H9 (cell line): ENCODE data around the gene SLC4A3. TPM values are rescaled to one million over a fixed set of nuclear protein-coding genes. Genes with fewer than 3 reads are reported as not detected.

Experiments used
- DNase-seq: peaks from one replicate; pipeline ENCODE4 v3.0.0-alpha.2; 2017
- H2AFZ ChIP-seq: one replicate; pipeline ENCODE4 v1.6.1; 2013; ENCODE audit warnings: mild to moderate bottlenecking, low read length, control low read depth, moderate library complexity
- H2AK5ac ChIP-seq: 2 replicates; pipeline ENCODE4 v1.6.1; 2013; ENCODE audit warnings: low read length, control low read depth, mixed read lengths; ENCODE audit not compliant: insufficient read length
- H2BK120ac ChIP-seq: one replicate; pipeline ENCODE4 v1.6.1; 2013; ENCODE audit warnings: low read depth, mild to moderate bottlenecking, low read length, control low read depth, inconsistent platforms; ENCODE audit not compliant: poor library complexity, severe bottlenecking
- H2BK12ac ChIP-seq: 2 replicates; pipeline ENCODE4 v1.6.1; 2013; ENCODE audit warnings: low read length, control low read depth, mixed read lengths, low read depth; ENCODE audit not compliant: insufficient read length
- H2BK15ac ChIP-seq: 2 replicates; pipeline ENCODE4 v1.6.1; 2013; ENCODE audit warnings: low read depth, low read length, control low read depth
- H2BK20ac ChIP-seq: one replicate; pipeline ENCODE4 v1.6.1; 2013; ENCODE audit warnings: low read depth, mild to moderate bottlenecking, low read length, control low read depth, inconsistent platforms; ENCODE audit not compliant: poor library complexity, severe bottlenecking
- H2BK5ac ChIP-seq: 2 replicates; pipeline ENCODE4 v1.6.1; 2013; ENCODE audit warnings: low read length, control low read depth, mixed read lengths; ENCODE audit not compliant: insufficient read length
- H3K14ac ChIP-seq: 2 replicates; pipeline ENCODE4 v1.6.1; 2013; ENCODE audit warnings: low read length, control low read depth; ENCODE audit not compliant: insufficient read depth
- H3K18ac ChIP-seq: 2 replicates; pipeline ENCODE4 v1.6.1; 2013; ENCODE audit warnings: low read depth, mild to moderate bottlenecking, mixed read lengths, low read length, control low read depth; ENCODE audit not compliant: insufficient read length
- H3K23ac ChIP-seq: 2 replicates; pipeline ENCODE4 v1.6.1; 2013; ENCODE audit warnings: low read length, control low read depth, mixed read lengths, low read depth; ENCODE audit not compliant: insufficient read length
- H3K23me2 ChIP-seq: 2 replicates; pipeline ENCODE4 v1.6.1; 2013; ENCODE audit warnings: low read depth, mild to moderate bottlenecking, mixed read lengths, low read length, control low read depth; ENCODE audit not compliant: insufficient read length, poor library complexity, severe bottlenecking
- H3K27ac ChIP-seq: 2 replicates; pipeline ENCODE4 v1.5.1; 2013; ENCODE audit warnings: low read length, control low read depth, mixed read lengths, low read depth; ENCODE audit not compliant: insufficient read length
- H3K27me3 ChIP-seq: 2 replicates; pipeline ENCODE4 v1.6.1; 2013; ENCODE audit warnings: low read length, control low read depth, inconsistent platforms; ENCODE audit not compliant: insufficient read depth
- H3K4ac ChIP-seq: 2 replicates; pipeline ENCODE4 v1.6.1; 2013; ENCODE audit warnings: low read depth, mild to moderate bottlenecking, control low read depth, inconsistent platforms, low read length, moderate library complexity
- H3K4me1 ChIP-seq: 2 replicates; pipeline ENCODE4 v1.6.1; 2013; ENCODE audit warnings: low read length, control low read depth, inconsistent platforms; ENCODE audit not compliant: insufficient read depth
- H3K4me2 ChIP-seq: 2 replicates; pipeline ENCODE4 v1.6.1; 2013; ENCODE audit warnings: low read length, control low read depth, mixed read lengths; ENCODE audit not compliant: insufficient read length, insufficient read depth
- H3K56ac ChIP-seq: 2 replicates; pipeline ENCODE4 v1.6.1; 2013; ENCODE audit warnings: low read depth, mild to moderate bottlenecking, mixed read lengths, low read length, control low read depth; ENCODE audit not compliant: insufficient read length
- H3K79me1 ChIP-seq: 2 replicates; pipeline ENCODE4 v1.6.1; 2013; ENCODE audit warnings: low read depth, mild to moderate bottlenecking, moderate library complexity, low read length, control low read depth, inconsistent platforms; ENCODE audit not compliant: insufficient read depth, poor library complexity, severe bottlenecking
- H3K79me2 ChIP-seq: 2 replicates; pipeline ENCODE4 v1.6.1; 2013; ENCODE audit warnings: low read length, control low read depth, inconsistent platforms; ENCODE audit not compliant: insufficient read depth
- H3K9ac ChIP-seq: 2 replicates; pipeline ENCODE4 v1.6.1; 2013; ENCODE audit warnings: low read length, control low read depth, mixed read lengths; ENCODE audit not compliant: insufficient read length; ENCODE audit errors: extremely low read depth
- H3K9me3 ChIP-seq: one replicate; pipeline ENCODE4 v1.6.1; 2013; ENCODE audit warnings: low read depth, low read length, inconsistent platforms; ENCODE audit not compliant: control insufficient read depth
- H3T11ph ChIP-seq: one replicate; pipeline ENCODE4 v1.6.1; 2013; ENCODE audit warnings: mild to moderate bottlenecking, low read length, control low read depth, inconsistent platforms
- H4K20me1 ChIP-seq: one replicate; pipeline ENCODE4 v1.6.1; 2013; ENCODE audit not compliant: control insufficient read depth, insufficient read length, insufficient read depth
- H4K5ac ChIP-seq: 2 replicates; pipeline ENCODE4 v1.6.1; 2013; ENCODE audit warnings: low read depth, mild to moderate bottlenecking, mixed read lengths, low read length, control low read depth; ENCODE audit not compliant: insufficient read length
- H4K8ac ChIP-seq: replicated peaks from 2 replicates; pipeline ENCODE4 v1.6.1; 2013; ENCODE audit warnings: low read length, control low read depth, mixed read lengths, low read depth; ENCODE audit not compliant: insufficient read length
- H4K91ac ChIP-seq: 2 replicates; pipeline ENCODE4 v1.6.1; 2013; ENCODE audit warnings: low read depth, mild to moderate bottlenecking, moderate library complexity, mixed read lengths, low read length, control low read depth; ENCODE audit not compliant: insufficient read length
- H3K27ac Mint-ChIP-seq, 3 experiments: 2 replicates in 2 of 3; 3 replicates in 1 of 3; pipeline ENCODE4 v1.8.0; 2020 to 2021; ENCODE audit warnings: mixed read lengths in 3 of 3, mild to moderate bottlenecking in 1 of 3, moderate library complexity in 1 of 3
- H3K27me3 Mint-ChIP-seq: 2 replicates; pipeline ENCODE4 v1.8.0; 2021; ENCODE audit warnings: low read depth, mild to moderate bottlenecking, moderate library complexity, mixed read lengths
- H3K36me3 Mint-ChIP-seq, 3 experiments: 2 replicates in 2 of 3; 3 replicates in 1 of 3; pipeline ENCODE4 v1.8.0; 2020 to 2021; ENCODE audit warnings: low read depth in 3 of 3, mixed read lengths in 3 of 3; ENCODE audit not compliant: insufficient read depth in 1 of 3
- H3K4me1 Mint-ChIP-seq, 2 experiments: 2 replicates each; pipeline ENCODE4 v1.8.0; 2020; ENCODE audit warnings: mixed read lengths in 2 of 2
- H3K4me3 Mint-ChIP-seq, 2 experiments: 2 replicates in 1 of 2; 3 replicates in 1 of 2; pipeline ENCODE4 v1.8.0; 2020 to 2021; ENCODE audit warnings: mild to moderate bottlenecking in 2 of 2, mixed read lengths in 2 of 2, moderate library complexity in 1 of 2
- H3K9me3 Mint-ChIP-seq, 2 experiments: 2 replicates in 1 of 2; 3 replicates in 1 of 2; pipeline ENCODE4 v1.8.0; 2020; ENCODE audit warnings: mild to moderate bottlenecking in 2 of 2, mixed read lengths in 2 of 2, moderate library complexity in 1 of 2
- CTCF ChIP-seq: fragments of 200-600 bp; sonication (generic); conservative IDR thresholded peaks from 3 replicates; pipeline ENCODE4 v1.8.0; 2021; ENCODE audit warnings: antibody characterized with exemption, mild to moderate bottlenecking
- WGBS: extraction: QIAGEN DNeasy Blood & Tissue Kit; methylation state at CpG from one replicate; pipeline ENCODE4 v1.1.7; 2013; ENCODE audit warnings: missing lambda C conversion rate, low lambda C conversion rate, mixed read lengths; ENCODE audit not compliant: insufficient read length; ENCODE audit errors: extremely low coverage; 5-methylcytosine and 5-hydroxymethylcytosine counted together
- total RNA-seq: library from RNA; stranded (reverse); gene quantifications from 2 replicates; pipeline ENCODE4 v1.2.1, GENCODE V29; 2021

Gene SLC4A3
- total RNA-seq, 1 experiment from 2014 or later, result 11.1 TPM

GRCh38 chr2:219642069-219642454 lies 14.6 kb downstream of the SLC4A3 start:
- H2BK5ac ChIP-seq, result no peak overlapping the region
- no peak overlapping the region for H2BK15ac ChIP-seq
- no peak overlapping the region for H3K23ac ChIP-seq
- no peak for DNase-seq
- no peak overlapping the region for H3T11ph ChIP-seq
- Mint-ChIP-seq H3K27ac (no peak overlapping the region; a peak in 1 of 7 replicates), H3K36me3 (peaks cover 0 to 15% (median 2%) of the 10 kb centered on the region in 3 experiments; a peak in 3 of 7 replicates), H3K4me3 (no peak overlapping the region), H3K27me3 (peaks cover 13% of the 10 kb centered on the region), H3K4me1 (peaks cover 24 to 34% of the 10 kb centered on the region in 2 experiments), H3K9me3 (no peaks in the 10 kb centered on the region; a peak in 1 of 5 replicates)
- no peak overlapping the region for H3K27ac ChIP-seq
- H4K20me1 ChIP-seq, result no peaks in the 10 kb centered on the region
- no peak overlapping the region for H3K56ac ChIP-seq
- no peak overlapping the region for H3K9ac ChIP-seq
- H3K4ac ChIP-seq, result no peak overlapping the region
- H3K27me3 ChIP-seq, result no peaks in the 10 kb centered on the region
- peaks cover 2% of the 10 kb centered on the region; the same call in 1 of the 2 replicates for H3K4me1 ChIP-seq
- no peak overlapping the region for H2BK120ac ChIP-seq
- H3K4me2 ChIP-seq, result no peak overlapping the region
- no CpG with 5 or more reads among the region's 8 CpGs for WGBS
- H2BK12ac ChIP-seq, result no peak overlapping the region
- H4K8ac ChIP-seq, result no peak overlapping the region
- H2AFZ ChIP-seq, result no peak overlapping the region
- H3K23me2 ChIP-seq, result peaks cover 3% of the 10 kb centered on the region
- no peak overlapping the region for H4K5ac ChIP-seq
- no peak overlapping the region for H2AK5ac ChIP-seq
- H3K79me1 ChIP-seq, result no peaks in the 10 kb centered on the region
- H2BK20ac ChIP-seq, result no peak overlapping the region
- no peak overlapping the region for H4K91ac ChIP-seq
- no peak for TF ChIP-seq CTCF
- no peak overlapping the region for H3K14ac ChIP-seq
- H3K9me3 ChIP-seq, result no peaks in the 10 kb centered on the region
- H3K18ac ChIP-seq, result no peak overlapping the region
- H3K79me2 ChIP-seq, result no peaks in the 10 kb centered on the region
